Activated naive CD4-positive, alpha-beta T cell treated with anti-CD3 and anti-CD28 coated beads, Interleukin-2, amount 50 U/mL, for 72 hours (primary cell): ENCODE results near the gene NUDT22. TPM values are rescaled to one million over a fixed set of nuclear protein-coding genes. Genes with fewer than 3 reads are reported as not detected.

Experiments
- ATAC-seq, 2 donors: fragments of 150-1000 bp; cut with Tn5 transposase; 2 replicates each; pipeline ENCODE4 v1.10.0; 2021; ENCODE audit warnings: mild to moderate bottlenecking in 2 of 2, moderate library complexity in 2 of 2
- DNase-seq, 2 donors: peaks; one replicate each; pipeline ENCODE4 v3.0.0; 2021 to 2022; ENCODE audit warnings: low spot score in 2 of 2
- H3K27ac Mint-ChIP-seq, 2 donors: one replicate each; pipeline ENCODE4 v1.8.0; 2022; ENCODE audit warnings: mild to moderate bottlenecking in 2 of 2, mixed read lengths in 2 of 2
- H3K36me3 Mint-ChIP-seq, 2 donors: one replicate each; pipeline ENCODE4 v1.8.0; 2022; ENCODE audit warnings: mixed read lengths in 2 of 2
- H3K9me3 Mint-ChIP-seq, 2 donors: one replicate each; pipeline ENCODE4 v1.8.0; 2022; ENCODE audit warnings: mixed read lengths in 2 of 2
- total RNA-seq, 2 donors: library from RNA; stranded (reverse); gene quantifications; one replicate each; pipeline ENCODE4 v1.2.3, GENCODE V29; 2022

The NUDT22 gene
- total RNA-seq, 2 donors from 2014 or later = 87.4 to 88.8 TPM

DNA sequence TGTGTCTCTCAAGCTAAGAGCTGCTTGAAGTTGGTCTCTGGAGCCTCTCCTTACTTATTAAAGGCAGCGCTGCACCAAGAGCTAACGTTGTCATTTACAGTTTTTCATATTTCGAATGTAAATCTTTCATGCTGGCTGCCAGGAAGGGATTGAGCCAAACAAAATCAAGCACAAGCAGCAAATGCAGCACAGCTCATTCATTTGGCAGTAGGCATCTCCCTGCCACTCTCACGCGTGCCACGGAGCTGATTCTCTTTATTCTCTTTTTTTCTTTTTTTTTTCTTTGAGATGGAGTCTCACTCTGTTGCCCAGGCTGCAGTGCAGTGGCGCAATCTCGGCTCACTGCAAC is 6.9 kb downstream of the NUDT22 start:
- Mint-ChIP-seq H3K36me3 (no peaks in the 10 kb centered on the region), H3K27ac (peak overlapping the region in 1 of 2 donors; percentile 27), H3K9me3 (no peaks in the 10 kb centered on the region)
- DNase-seq (no peak), ATAC-seq (no peak)

DNA sequence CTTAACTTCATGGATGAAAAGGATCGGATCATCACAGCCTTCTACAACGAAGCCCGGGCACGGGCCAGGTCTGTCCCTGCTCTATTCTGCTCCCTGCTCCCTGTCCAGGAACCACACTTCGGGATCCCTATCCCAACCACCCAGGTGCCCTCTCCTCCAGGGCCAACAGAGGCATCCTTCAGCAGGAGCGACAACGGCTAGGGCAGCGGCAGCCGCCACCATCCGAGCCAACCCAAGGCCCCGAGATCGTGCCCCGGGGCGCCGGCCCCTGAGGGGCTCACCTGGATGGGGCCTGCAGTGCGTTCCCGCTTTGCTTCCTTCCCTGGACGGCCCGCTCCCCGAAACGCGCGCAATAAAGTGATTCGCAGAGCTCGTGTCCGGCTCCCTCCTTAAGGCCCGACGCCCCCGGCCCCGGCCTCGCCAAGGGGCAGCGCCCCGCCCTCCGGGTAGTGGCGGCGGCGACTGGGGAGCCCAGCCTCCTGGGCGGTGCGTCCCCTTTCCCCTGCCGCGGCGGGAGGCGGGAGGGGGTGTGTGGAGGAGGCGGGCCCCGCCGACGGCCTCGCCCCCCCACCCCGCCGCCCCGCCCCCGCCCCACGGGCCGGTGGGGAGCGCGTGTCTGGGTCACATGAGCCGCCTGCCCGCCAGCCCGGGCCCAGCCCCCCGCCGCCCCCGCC is 8.0 kb downstream of the NUDT22 start, which contains the start of gene VEGFB:
Gene VEGFB, plus strand, starts transcription at position 672 of the 674 bp plus-strand sequence. CDS start 250 bp downstream, outside the sequence.
- Mint-ChIP-seq H3K27ac (peak within 1 kb of the TSS; percentile 59 to 65), H3K36me3 (no peaks in the 10 kb centered on the region), H3K9me3 (no peaks in the 10 kb centered on the region)
- DNase-seq (peak in 1 of 2 donors; percentile 73), ATAC-seq (peak; percentile 48 to 75)

DNA sequence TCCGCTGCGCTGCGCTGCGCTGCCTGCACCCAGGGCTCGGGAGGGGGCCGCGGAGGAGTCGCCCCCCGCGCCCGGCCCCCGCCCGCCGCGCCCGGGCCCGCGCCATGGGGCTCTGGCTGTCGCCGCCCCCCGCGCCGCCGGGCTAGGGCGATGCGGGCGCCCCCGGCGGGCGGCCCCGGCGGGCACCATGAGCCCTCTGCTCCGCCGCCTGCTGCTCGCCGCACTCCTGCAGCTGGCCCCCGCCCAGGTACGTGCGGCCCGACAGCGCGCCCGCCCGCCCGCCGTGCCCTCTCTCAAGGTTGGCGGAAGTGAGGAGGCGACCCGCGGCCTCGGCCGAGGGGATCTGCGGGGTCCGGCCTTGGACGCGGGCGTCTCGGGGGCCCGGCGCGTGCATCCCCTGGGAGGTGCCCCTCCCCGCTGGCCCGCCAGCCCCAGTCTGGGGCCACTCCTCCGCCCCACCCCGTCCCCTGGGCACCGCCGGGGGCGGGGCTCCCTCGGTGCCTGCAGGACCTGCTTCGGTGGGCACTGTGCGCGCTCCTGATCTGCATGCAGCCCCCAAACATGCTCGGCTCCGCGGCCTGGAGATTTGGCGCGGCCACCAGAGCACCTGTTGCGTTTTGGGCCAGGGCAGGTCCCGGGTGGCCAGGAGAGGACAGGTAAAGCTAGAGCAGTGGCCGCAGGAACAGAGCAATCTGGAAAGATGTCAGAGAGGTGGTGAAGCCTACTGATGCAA is 8.7 kb downstream of the NUDT22 start:
- Mint-ChIP-seq H3K27ac (peak overlapping the region; percentile 59 to 60), H3K9me3 (no peaks in the 10 kb centered on the region), H3K36me3 (no peaks in the 10 kb centered on the region)
- ATAC-seq (peak; percentile 41 to 61), DNase-seq (peak in 1 of 2 donors; percentile 63)

DNA sequence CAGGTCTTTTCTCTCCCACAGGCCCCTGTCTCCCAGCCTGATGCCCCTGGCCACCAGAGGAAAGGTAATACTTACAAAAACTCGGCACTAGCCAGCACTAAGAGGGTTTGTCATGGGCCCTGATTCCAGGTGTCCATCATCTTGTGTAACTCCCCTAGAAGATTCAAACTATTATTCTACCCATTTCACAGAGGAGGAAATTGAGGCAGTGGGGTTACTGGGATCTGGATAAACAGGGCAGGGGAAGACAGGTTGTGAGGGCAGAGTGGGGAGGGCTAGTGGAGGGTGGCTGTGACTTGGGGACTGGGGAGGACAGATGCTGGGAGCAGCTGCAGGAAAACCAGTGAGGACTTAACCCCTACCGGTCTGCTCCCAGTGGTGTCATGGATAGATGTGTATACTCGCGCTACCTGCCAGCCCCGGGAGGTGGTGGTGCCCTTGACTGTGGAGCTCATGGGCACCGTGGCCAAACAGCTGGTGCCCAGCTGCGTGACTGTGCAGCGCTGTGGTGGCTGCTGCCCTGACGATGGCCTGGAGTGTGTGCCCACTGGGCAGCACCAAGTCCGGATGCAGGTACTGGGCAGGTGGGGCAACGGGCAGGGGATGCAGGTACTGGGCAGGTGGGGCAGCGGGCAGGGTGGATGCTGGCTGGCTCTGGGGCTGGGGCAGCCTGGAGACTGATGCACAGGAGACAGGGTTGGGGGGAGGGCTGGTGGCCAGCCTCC is 9.5 kb downstream of the NUDT22 start:
- DNase-seq (no peak), ATAC-seq (no peak)
- H3K9me3 Mint-ChIP-seq = no peaks in the 10 kb centered on the region
- H3K27ac Mint-ChIP-seq = peak overlapping the region; percentile 59 to 65
- peaks cover 0 to 5% of the 10 kb centered on the region in 2 donors for H3K36me3 Mint-ChIP-seq

DNA sequence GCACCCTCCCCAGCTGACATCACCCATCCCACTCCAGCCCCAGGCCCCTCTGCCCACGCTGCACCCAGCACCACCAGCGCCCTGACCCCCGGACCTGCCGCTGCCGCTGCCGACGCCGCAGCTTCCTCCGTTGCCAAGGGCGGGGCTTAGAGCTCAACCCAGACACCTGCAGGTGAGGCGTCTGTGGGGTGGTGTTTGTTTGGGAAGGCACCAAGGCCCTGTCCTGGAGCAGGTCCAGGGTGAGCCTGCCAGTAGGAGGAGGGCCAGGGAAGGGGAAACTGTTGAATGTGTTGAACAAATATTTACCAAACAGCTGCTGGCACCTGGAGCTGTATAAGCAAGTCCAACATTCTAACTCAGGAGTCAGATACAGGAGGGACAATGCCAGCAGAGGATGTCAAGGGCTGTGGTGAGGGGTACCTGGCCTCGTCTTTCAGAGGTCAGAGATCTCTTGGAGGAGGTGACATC is 11.4 kb downstream of the NUDT22 start:
- Mint-ChIP-seq H3K36me3 (peaks cover 0 to 5% of the 10 kb centered on the region in 2 donors), H3K9me3 (no peaks in the 10 kb centered on the region), H3K27ac (peak overlapping the region; percentile 60 to 78)
- no peak for DNase-seq
- no peak for ATAC-seq

DNA sequence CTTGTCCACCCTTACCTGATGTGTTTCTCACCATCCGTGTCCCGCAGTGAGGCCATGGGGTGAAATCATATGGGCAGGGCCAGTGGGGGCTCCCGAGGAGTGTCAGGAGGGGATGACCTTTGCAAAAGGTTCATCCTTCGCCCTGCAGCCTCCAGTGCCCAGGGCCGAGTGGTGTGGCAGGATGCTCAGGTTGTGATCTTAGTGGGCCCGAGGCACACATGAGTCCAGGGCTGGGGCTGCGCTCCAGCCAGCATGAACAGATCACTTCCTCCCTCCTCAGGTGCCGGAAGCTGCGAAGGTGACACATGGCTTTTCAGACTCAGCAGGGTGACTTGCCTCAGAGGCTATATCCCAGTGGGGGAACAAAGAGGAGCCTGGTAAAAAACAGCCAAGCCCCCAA is 12.0 kb downstream of the NUDT22 start:
- peaks cover 2 to 5% of the 10 kb centered on the region in 2 donors for H3K36me3 Mint-ChIP-seq
- DNase-seq (no peak), ATAC-seq (no peak)
- peak overlapping the region; percentile 60 to 96 for H3K27ac Mint-ChIP-seq
- no peaks in the 10 kb centered on the region for H3K9me3 Mint-ChIP-seq

DNA sequence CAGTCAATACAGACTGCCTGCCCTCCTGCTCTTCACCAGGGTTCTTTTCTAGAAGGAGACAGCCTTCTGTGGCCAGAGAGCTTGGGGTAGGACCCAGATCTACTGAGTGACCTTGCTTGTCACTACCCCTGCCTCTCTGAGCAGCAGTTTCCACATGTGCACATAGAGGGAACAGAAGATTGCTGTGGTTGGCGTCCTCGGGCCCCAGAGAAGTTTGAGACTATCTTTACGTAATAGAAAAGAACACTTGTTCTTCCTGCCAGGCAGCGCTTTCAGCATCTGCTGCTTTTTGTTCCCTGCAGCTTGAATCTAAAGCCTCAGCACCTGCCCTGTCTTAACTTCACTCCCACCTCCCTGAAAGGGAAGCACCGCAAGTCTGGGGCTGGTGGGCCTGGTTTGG is 12.9 kb downstream of the NUDT22 start:
- Mint-ChIP-seq H3K27ac (peak overlapping the region in 1 of 2 donors; percentile 96), H3K36me3 (peaks cover 5 to 10% of the 10 kb centered on the region in 2 donors), H3K9me3 (no peaks in the 10 kb centered on the region)
- DNase-seq (no peak), ATAC-seq (no peak)

DNA sequence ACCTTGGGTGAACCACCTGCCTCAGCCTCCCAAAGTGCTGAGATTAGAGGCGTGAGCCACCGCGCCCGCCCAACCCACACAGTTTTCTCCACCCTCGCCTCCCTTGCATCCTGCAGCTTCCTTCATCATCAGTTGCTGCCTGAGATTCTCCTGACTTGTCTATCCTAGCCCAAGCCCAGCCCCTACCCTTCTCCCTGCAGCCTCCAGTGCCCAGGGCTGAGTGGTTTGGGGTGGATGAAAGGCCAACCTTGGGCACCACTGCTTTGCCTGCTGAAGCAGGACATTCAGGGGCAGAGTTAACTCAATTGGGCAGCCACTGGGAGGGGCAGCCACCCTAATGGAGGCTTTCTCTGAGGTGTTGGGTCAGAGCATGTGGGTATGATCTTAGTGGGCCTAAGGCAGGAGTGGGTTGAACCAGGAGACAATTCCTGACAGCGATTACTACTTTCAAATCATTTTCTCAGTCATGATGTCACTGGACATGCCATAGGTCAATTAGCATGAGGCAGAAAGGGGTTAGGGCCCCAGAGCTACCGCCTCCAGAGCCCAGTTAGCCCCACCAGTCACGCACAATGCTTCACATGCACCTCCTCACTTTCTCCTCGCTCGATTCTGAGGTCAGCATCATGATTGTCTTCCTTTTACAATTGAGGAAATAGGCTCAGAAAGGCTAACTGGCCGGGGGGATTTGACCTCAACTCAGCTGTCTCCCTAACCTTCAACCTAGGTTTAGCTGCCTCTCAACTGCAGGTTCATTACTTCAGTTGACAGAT is 13.8 kb downstream of the NUDT22 start:
- H3K36me3 Mint-ChIP-seq = peaks cover 5 to 10% of the 10 kb centered on the region in 2 donors
- DNase-seq = no peak
- no peaks in the 10 kb centered on the region for H3K9me3 Mint-ChIP-seq
- ATAC-seq = no peak
- peak overlapping the region; percentile 96 to 97 for H3K27ac Mint-ChIP-seq

DNA sequence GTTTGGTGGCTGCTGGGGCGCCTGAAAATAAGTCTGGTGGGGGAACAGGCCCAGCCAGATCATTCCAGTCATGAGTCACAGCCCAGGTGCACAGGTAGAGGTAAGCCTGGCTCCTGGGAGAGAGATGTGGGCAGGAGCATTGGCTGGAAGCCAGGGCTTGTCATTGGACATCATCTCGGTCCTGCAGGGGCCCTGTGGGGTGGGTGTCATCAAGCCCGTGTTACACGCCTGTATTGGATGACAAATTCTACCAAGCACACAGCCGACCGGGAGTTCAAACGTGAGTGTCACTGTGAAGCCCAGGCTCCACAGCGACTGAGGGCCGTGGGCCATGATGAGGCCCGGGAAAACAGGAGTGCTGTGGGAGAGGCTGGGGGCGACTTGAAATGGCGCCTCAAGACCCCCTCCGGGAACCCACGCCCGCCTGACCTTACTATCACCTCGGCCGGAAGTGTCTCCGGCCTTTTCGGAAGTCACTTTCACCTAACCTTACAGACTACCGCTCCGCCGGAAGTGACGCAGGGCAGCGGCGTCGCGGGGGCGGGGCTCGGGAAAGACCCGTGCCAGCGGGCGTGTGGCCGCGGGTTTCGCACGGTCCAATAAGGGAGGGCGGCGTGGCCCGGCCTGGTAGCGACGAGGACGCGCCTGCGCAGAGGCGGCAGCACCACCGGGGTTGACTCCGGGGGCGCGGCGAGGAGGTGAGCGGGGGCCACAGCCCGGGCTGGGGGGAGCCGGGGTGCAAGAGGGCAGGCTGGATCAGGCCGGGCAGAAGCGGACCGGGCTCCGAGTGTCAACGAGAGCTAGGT is 14.6 kb downstream of the NUDT22 start, which contains the start of gene FKBP2:
Gene FKBP2, plus strand, starts transcription at position 661 of the 806 bp plus-strand sequence. CDS start 1,293 bp downstream, outside the sequence.
- peaks cover 6 to 11% of the 10 kb centered on the region in 2 donors for H3K36me3 Mint-ChIP-seq
- ATAC-seq (peak; percentile 65 to 72), DNase-seq (peak; percentile 99)
- no peaks in the 10 kb centered on the region for H3K9me3 Mint-ChIP-seq
- H3K27ac Mint-ChIP-seq = peak within 1 kb of the TSS; percentile 96 to 97

DNA sequence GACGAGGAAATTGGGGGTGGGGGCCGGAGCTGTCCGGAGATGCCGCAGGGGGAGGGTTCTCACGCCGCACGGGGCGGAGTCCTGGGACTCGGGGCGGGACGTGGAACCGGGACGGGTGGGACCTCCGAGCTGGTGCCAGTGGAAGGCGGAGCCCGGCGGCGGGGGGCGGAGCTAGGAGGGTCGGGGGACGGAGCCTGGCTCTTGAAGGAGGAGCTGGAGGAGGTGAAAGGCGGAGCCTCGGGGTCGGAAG is 15.1 kb downstream of the NUDT22 start:
- Mint-ChIP-seq H3K9me3 (no peaks in the 10 kb centered on the region), H3K27ac (peak overlapping the region; percentile 96 to 97), H3K36me3 (peaks cover 11 to 16% of the 10 kb centered on the region in 2 donors)
- DNase-seq (peak; percentile 100), ATAC-seq (peak; percentile 74 to 85)

DNA sequence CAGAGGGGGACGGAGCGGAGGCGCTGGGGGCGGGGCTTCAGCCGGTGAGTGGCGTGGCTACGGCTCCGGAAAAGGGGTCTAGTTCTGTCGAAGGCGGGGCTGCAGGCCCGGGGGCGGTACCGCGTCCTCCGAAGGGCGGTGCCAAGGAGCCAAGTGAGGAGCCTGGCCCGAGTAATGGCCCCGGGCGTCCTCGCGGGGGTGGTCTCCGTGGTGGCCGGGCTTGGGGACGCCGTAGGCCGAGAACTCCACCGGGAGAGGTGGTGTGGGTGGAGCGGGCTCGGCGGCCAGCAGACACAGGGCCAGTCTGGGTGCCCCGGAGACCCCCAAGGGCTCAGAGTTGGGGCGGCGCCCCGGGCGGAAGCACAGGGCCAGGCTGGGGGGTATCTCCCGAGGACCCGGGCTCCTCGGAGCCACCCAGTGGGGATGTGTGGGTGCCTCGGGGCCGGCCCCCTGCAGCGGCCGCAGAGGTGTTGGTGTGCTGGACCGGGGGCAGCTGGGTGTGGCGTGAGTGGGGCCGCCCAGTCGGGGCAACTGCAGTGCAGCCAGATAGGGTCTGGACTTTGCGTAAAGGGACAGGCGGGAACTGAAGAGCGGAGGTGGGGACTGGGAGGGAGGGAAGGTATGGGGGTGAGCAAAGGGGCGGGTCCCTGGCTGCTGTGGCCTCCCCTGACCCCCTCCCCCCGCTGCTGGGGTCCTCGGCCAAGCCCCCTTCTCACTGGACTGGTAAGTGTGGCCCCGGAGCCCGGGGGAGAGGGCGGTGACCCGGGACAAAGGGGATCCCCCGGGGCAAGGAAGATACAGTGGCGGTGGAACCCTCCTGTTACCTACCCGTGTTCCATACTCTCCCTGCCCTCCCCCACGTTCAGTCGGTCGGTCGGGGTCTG is 15.7 kb downstream of the NUDT22 start:
- peak in 1 of 2 donors; percentile 40 for DNase-seq
- Mint-ChIP-seq H3K36me3 (peaks cover 11 to 16% of the 10 kb centered on the region in 2 donors), H3K9me3 (no peaks in the 10 kb centered on the region), H3K27ac (peak overlapping the region; percentile 96 to 97)
- peak; percentile 2 to 10 for ATAC-seq

DNA sequence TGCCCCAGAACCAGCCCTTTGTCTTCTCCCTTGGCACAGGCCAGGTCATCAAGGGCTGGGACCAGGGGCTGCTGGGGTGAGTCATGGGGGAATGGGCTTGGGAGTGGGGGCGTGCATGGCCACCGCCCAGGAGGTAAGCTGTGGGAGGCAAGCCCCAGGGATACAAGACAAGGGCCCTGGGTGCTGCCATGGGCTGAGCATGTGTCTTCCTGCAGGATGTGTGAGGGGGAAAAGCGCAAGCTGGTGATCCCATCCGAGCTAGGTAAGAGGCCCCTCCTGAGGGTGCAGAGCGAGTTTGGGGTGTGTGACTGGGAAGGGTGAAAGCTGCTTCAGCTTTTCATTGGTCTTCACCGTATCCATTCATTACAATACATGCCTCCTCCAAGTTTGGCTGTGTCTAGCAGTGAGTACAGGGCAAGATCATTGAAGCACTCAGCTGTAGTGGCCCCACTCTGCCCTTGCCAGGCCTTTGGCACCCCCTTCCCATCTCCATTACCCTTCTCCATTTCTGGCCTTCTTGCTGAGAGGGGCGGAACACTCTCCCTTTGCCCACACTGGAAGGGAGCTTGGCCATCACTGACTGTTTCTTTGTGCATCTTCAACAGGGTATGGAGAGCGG is 17.3 kb downstream of the NUDT22 start:
- ATAC-seq (no peak), DNase-seq (no peak)
- peaks cover 11 to 16% of the 10 kb centered on the region in 2 donors for H3K36me3 Mint-ChIP-seq
- peak overlapping the region; percentile 32 to 60 for H3K27ac Mint-ChIP-seq
- H3K9me3 Mint-ChIP-seq = no peaks in the 10 kb centered on the region

DNA sequence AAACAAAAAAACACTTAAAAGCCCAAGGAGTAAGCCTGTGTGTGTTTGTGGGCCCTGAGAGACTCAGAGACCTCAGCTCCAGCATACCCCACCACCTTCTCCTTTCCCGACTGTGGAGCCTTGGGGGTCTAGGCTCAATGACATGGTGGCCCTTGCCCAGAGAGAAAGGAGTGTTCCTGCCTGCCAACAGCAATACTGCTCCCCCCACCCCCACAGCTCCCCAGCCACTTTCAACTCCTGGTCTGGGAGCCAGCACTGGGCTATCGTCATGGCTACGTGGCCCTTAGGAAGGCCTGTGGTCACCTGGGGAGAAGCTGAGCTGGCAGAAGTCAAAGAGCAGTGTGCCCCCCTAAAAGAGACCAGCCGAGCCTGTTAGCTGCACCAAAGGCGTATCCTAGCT is 18.0 kb downstream of the NUDT22 start:
- ATAC-seq = no peak
- H3K27ac Mint-ChIP-seq = peak overlapping the region; percentile 29 to 32

DNA sequence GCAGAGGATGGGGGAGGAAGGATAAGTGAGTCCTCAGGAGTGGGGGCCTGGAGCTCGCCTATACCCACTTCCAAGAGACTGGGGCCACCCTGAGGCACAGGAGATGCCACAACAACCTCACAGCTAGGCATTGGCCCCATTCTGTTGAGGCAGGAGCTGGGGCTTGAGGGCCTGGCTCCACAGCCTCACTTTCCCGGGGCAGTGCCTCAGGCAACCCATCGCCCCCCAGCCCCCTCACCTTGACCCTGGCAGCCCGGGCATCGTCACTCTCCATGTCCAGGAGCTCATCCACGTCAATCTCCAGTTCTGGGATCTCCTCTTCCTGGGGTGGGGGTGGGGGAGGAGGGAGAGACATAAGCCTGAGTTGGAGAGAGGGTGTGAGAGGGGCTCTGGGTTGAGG is 18.9 kb downstream of the NUDT22 start:
- peaks cover 11 to 16% of the 10 kb centered on the region in 2 donors for H3K36me3 Mint-ChIP-seq

More for the DNA sequence above, 18.0 kb downstream of the NUDT22 start:
- H3K9me3 Mint-ChIP-seq = no peaks in the 10 kb centered on the region
- no peak for DNase-seq
- peaks cover 11 to 16% of the 10 kb centered on the region in 2 donors for H3K36me3 Mint-ChIP-seq

More for the DNA sequence above, 18.9 kb downstream of the NUDT22 start:
- ATAC-seq (no peak), DNase-seq (no peak)
- H3K9me3 Mint-ChIP-seq = no peaks in the 10 kb centered on the region
- H3K27ac Mint-ChIP-seq = peak overlapping the region in 1 of 2 donors; percentile 93
